NCI-H2196 (cell line): ENCODE data around the gene MAP3K13.
"Not testable (repeated sequence)": the region's sequence is repeated elsewhere in the genome, so short reads cannot be mapped to it uniquely, and the experiment has no call there.

Experiments
- DNase-seq: peaks from one replicate; lab custom pipeline; 2025; ENCODE audit not compliant: unreplicated experiment; lab: John Stamatoyannopoulos, UW

The MAP3K13 gene

DNA sequence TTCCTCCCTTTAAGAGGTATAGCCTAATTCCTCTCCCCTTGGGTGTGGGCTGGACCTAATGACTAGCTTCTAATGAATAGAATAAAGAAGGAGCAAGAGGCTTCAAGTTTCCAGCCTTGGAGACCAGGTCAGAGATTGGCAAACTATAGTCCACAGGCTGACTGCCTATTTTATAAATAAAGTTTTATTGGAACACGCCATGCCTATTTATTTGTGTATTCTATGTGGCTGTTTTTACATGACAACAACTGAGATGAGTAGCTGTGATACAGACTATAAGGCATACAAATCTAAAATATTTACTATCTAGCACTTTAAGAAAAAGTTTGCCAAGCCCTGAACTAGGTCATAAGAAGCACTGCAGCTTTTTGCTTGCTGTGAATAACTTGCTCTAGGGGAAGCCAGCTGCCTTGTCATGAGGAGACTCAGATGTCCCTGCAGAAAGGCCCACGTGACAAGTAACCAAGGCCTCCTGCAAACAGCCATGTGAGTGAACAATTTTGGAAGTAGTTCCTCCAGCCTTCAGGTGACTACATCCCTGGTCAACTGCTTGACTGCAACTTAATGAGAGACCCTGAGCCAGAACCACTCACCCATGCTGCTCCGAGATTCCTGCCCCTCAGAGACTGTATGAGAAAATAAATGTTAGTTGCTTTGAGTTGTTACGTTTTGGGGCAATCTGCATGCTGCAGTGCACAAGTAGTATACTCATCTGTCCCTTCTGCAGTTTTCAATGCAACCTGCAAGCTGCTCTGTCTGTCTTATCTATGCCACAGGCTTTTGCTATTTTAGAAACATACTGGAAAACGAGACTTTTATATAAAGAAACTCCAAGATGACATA is 21.1 kb upstream of the MAP3K13 start:
- DNase-seq: no peak

DNA sequence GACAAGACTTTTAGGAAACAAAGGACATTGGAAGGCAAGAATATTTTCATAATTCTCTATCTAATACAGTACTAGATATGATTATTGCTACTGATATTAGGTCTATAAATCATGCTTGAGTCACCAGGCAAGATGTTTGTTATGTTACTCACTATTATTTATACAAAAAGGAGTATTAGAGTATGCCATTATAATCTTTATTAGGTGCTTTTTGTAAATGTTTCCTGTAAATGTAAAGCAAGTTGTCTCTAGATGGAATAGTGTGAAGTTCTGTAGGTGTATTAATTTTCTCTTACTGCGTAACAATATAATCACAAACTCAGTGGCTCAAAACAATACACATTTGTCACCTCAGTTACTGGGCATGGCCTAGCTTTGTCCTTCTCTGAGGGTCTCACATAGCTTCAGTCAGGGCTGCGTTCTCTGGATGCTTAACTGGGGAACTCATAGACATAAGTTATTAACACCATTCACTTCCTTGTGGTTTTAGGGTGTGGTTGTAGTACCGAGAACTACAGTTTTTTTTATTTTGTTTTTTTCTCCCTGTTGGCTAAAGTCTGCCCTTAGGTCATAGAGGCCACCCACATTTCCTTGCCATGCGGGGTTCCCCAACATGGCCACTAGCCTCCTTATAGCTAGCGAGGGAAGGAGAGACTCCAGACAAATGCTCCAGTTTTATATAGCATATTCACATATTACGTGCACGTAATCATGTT is 20.3 kb upstream of the MAP3K13 start:
- DNase-seq: no peak

DNA sequence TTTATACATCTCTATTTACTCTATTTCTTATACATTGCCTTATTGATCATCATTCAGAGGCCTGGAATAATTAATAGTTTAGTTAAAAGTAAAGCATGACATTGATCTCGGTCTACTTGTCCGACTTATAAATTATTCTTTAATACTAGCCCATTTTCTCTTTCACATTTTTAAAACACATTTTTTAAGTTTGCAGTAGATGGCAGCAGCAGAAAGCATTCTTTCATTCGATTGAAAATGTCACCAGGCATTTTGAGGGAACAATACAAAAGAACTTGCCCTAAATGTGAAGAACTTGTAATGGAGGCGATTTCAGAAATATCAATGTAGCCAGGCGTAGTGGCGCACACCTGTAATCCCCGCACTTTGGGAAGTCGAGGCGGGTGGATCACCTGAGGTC is 15.5 kb upstream of the MAP3K13 start:
- no peak for DNase-seq

DNA sequence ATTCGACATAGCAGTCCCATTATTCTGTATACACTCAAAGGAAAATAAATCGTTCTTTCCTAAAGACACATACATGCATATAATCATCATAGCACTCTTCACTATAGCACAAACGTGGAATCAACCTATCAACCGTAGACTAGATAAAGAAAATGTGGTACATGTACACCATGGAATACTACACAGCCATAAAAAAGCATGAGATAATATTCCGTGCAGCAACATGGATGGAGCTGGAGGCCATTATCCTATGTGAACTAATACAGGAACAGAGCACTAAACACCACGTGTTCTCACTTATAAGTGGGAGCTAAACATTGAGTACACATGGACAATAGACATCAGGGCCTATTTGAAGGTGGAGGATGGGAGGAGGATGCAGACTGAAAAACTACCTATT is 12.1 kb upstream of the MAP3K13 start:
- DNase-seq: no peak

DNA sequence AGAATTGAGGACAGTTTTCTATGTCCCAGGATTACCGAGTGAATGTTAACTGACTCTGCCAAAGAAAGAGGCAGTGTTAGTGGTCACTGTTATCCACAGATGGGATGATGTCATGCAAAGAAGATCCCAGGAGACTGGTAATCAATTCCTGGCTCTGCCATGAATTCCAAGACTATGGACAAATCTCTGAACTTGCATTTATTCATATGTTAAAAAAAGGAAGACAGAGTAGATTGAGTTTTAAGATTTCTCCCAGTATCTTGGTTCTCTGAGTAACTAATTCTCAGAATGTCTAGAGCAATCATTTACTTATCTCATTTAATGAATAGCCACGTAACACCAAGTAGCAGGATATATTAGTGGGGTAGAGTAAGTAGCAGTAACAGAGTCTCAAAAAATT is 11.5 kb upstream of the MAP3K13 start:
- DNase-seq: no peak

DNA sequence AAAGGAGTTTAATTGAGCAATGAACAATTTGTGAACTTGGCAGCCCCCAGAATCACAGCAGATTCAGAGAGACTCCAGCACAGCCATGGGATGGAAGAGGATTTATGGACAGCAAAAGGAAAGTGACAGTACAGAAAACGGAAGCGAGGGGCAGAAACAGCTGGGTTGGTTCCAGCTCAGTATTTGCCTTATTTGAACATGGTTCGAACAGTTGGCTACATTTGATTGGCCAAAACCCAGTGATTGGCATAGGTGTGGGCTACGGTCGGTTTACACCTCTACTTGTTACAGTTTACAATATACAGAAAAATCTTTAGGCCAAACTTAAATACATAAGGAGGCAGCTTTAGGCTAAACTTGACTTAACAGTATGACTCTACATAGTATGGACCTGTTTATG is 9.7 kb upstream of the MAP3K13 start:
- DNase-seq: no peak

DNA sequence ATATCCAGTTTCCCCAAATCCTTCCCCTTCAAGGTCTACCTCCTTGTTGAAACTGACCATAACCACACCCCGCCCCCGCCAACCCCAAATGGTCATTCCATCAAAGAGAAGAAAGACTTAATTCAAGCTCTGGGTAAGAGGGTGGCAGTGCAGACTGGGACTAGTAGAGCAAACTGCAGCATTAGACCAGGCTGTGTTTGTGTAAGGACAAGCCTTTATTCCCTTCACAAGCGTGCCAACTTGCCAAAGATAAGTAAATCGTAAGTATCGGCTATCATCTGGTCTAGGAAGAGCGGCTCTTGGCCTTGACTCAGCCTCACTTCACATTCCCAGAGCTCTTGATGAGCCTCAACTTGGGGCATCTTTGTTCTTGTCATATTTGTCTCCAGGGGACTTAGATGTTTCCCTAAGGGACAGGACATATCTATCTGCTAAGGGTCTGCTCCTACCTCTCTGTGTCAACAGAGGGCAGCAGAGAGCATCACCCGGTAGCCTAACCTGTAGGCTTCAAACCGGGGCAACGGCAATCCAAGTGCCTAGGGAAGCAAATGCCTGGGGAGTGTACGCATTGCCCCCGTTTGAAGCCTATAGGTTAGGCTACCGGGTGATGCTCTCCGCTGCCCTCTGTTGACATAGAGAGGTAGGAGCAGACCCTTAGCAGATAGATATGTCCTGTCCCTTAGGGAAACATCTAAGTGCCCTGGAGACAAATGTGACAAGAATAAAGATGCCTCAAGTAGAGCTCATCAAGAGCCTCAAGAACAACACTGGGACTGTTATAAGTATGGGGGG is 8.9 kb upstream of the MAP3K13 start:
- peak; percentile 82 for DNase-seq

DNA sequence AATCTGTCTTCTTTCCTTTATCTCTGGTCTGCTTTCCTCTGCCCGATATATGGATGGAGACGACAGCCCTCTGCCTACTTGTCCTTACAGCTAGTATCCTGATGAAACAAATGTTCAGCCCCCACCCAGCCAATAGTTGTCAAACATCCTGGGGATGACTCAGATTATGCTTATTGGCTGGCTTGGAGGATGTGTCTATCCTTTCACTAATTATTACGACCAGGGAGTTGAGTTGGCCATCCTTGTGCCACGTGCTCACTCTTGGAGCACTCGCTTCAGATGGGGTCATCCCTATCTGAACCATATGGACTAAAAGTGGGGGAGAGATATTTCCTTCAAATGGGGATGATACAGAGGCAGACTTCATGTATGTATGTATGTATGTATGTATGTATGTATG is 6.4 kb upstream of the MAP3K13 start:
- DNase-seq: no peak

DNA sequence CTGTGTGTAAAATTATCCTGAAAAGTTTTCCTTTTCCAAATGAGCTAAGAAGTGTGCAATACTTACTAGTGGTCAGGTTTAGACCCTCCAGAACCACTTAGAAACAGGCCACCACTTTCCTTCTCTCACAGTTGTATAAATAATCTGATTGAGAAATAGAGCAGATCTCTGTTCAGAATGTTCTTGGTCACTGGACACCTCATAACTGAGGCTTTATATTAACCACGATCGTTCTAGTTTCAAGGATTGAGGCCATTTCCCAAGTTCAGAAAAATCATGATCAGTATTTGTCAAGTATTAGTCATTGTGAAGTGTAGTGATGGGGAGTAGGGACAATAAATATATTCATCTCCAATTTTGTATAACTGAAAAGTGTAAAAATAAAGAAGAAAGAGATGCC is 1.0 kb upstream of the MAP3K13 start:
- no peak for DNase-seq

DNA sequence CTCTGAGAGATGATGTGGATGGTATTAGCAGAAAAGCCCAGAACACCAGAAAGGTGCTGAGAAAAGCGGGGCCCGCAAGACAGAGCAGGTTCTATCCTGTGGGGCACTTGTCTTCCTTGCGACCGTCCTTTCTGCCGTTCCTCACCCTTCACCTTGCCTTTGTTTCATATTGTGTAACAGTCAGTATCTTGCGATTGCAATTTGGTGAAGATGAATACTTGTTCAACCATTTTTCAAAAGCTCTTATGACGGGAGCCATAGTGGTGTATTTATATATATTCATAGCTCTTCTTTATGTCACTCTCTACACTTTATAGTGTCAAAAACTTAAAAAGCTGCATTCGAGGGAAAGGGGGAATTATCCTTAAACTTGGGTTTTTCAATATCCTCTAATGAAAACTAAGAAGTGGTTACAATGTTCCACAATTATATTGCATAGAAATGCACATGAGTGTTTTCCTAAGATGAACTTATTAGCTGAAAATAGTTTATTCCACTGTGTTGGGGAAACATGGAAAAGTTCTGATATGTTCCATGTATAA is 797 bp downstream of the MAP3K13 start:
- DNase-seq: no peak

DNA sequence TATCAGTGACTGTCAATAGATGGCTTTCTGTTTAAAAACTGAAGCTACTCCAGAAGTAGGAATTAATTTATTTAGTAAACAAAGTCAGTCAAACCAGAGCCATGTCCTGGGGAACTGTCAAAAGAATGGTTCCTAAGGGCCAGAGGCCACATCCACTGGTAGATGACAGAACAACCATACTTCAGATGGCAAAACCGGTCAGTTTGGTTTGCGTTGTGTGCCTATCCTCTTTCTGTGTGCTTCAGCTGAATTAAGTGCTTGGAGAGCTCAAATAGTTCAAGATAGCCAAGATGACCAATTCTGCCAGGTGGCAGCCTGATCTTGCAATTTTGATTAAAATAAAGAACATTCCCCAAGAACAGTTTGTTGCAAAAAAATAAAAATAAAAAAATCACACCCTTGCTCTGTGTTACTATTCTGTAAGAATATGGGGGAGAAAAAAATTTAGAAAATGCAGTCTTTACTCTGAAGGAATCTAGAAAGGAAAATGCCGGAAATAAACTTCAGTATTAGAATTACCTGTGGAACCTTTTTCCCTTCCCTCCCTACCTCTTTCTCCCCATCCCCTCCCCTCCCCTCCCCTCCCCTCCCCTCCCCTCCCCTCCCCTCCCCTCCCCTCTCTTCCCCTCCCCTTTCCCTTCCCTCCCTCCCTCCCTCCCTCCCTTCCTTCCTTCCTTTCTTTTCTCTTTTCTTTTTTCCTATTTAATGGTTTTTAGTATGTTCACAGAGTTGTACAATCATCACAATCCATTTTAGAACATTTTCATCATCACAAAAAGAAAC is 2.5 kb downstream of the MAP3K13 start:
- DNase-seq: peak; percentile 88

DNA sequence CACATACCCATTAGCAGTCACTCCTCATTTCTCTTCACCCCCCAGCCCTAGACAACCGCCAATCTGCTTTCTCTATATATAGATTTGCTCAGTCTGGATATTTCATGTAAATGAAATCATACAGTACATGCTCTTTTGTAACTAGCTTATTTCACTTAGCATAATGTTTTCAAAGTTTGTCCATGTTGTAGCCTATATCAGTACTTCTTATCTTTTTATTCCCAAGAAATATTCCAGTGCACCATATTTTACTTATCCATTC is 3.1 kb downstream of the MAP3K13 start:
- DNase-seq: no peak

DNA sequence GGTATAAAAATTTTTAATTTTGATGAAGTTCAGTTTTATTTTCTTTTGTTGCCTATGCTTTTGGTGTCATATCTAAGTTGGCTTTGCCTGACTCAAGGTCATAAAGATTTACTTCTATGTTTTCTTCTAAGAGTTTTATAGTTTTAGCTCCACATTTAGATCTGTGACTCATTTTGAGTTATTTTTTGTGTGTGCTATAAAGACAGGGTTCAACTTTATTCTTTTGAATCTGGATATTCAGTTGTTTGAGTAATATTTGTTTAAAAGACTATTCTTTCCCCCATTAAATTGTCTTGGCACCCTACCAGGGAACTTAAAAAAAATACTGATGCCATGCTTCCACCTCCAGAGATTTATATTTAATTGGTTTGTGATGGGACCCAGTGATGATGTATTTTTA is 4.0 kb downstream of the MAP3K13 start:
- no peak for DNase-seq

DNA sequence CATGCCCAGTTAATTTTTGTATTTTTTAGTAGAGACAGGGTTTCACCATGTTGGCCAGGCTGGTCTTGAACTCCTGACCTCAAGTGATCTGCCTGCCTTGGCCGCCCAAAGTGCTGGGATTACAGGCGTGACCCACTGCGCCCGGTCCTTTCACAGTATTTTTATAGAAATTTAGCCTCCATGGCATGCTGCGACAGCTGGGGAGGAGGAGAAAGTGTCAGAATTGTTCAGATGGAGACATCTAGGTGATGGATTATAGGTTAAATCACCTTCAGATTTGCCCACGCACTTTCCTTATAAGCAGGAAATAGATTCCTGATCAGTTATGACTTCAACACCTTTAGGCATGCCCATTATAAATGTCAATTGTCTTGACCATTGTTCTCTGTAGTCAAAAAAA is 7.4 kb downstream of the MAP3K13 start:
- DNase-seq: not testable (repeated sequence)

DNA sequence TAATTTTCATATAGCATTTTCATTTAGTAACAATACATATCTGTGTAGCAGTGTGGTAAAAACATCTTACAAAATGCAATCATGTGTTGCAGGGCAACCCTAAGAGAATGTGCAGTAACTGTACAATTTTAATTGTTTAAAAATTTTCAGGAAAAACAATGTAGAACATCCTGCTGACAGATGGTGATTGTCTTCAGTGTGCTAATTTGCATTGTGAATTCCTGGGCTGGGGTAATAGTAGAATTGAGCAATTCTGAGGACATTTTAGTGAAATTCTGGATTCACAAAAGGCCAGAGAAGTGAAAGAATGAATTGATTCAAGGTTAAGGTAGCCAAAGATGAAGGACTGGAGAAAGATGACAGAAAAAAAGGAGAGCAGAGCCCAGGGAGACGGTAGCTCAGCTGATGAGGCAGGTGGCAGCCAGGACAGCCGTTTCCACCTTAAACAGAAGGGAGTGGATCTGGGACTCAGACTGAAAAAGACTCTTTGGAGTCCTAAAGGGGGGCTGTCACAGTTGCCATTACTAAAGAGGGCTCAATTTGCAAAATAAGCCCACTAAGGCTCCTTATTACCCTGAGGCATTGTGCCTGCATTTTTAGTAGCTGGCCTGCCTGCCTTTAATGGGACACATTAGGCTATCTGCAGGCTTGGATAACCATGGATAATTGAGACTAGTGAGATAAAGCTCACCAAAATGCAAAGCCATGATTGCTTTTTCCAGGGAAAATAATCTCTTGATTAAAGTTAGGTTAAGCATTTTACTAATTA is 8.6 kb downstream of the MAP3K13 start:
- no peak for DNase-seq

DNA sequence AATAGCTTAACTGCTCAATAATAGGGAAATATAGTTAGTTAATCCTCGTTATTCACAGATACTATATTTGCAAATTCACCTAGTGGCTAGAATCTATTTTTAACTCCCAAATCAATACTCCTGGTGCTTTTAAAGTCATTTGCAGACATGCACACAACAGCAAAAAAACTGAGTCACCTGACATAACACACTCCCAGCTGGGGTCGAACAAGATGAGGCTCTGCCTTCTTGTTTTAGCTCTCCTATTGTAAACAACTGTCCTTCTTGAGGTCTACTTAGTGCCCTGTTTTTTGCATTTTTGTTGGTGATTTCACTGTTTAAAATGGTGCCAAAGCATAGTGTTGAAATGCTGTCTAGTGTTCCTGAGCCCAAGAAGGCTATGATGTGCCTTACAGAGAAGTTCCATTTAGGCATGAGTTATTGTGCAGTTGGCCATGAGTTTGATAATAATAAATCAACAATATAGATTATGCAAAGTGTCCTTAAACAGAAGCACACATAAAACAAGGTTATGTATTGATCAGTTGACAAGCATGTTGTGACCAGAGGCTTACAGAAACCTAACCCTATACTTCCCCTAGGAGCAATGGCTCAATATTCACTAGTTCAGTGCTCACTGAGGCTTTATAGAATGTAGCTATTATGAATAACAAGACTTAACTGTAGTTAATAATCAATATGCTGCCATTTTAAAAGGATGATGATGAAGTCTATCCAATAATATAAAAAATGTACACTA is 18.6 kb downstream of the MAP3K13 start:
- no peak for DNase-seq

DNA sequence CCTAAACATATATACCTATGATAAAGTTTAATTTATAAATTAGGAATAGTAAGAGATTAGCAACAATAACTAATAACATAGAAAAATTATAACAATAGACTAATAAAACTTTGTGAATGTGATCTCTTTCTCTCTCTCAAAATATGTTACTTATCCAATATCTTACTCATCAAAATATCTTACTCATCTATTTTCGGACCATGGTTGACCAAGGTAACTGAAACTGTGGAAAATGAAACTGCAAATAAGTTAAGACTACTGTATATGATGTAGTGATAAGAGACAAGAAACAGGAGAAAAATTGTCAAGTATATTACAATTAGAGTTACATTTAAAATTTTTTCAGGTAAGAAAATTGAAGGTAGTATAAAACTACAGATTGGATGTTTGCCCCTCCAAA is 19.2 kb downstream of the MAP3K13 start:
- no peak for DNase-seq

DNA sequence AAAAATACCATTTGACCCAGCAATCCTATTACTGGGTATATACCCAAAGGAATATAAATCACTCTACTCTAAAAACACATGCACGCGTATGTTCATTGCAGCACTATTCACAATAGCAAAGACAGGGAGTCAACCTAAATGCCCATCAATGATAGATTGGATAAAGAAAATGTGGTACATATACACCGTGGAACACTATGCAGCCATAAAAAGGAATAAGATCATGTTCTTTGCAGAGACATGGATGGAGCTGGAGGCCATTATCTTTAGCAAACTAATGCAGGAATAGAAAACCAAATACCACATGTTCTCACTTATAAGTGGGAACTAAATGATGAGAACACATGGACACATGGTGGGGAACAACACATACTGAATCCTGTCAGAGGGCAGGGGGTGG is 23.6 kb downstream of the MAP3K13 start:
- DNase-seq: not testable (repeated sequence)

DNA sequence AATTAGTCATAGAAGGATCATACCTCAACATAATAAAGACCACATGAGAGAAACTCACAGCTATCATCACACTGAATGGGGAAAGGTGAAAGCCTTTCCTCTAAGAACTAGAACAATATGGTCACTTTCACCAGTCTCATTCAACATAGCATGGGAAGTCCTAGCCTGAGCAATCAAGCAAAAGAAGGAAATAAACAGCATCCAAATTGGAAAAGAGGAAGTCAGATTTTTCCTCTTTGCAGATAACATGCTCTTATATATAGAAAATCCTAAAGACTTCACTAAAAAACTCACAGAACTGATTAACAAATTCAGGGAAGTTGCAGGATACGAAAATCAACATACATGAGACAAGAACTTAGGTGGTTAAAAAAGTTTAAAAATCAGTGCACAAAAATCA is 24.7 kb downstream of the MAP3K13 start:
- no peak for DNase-seq

DNA sequence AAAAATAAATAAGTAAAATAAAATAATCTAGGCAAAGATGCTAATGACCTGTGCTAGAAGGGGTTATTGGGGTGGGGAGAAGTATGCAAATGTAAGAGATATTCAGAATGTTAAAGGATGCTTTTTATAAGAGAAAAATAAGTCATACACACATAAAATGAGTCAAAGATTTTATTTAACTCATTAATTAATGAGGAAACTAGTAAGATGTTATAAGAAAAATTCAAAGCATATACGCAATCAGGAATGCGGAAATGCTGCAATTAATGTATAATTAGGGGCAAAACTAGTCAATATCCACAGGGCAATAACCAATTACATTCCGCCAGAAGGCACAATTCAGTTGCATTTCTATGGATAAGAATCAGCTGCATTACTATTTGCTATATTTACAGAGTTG is 30.1 kb downstream of the MAP3K13 start:
- no peak for DNase-seq
